C4-2B (cell line): ENCODE results near the gene CDYL.

Experiments used
- H3K27ac ChIP-seq: fragments of 450-650 bp; 2 replicates; pipeline ENCODE4 v1.5.1; 2017
- CTCF ChIP-seq: fragments of 450-650 bp; conservative IDR thresholded peaks from 2 replicates; pipeline ENCODE4 v1.5.1; 2017; ENCODE audit warnings: mild to moderate bottlenecking
- ZFX ChIP-seq: fragments of 450-650 bp; IDR thresholded peaks from 2 replicates; pipeline ENCODE4 v1.6.1; 2017

The CDYL gene

GRCh38 chr6:4903121-4903520 lies 126.9 kb downstream of the CDYL start:
- TF ChIP-seq ZFX (no peak), CTCF (no peak)
- H3K27ac ChIP-seq = no peak overlapping the region

GRCh38 chr6:4903751-4904370 lies 127.7 kb downstream of the CDYL start:
- H3K27ac ChIP-seq = no peak overlapping the region
- TF ChIP-seq CTCF (no peak), ZFX (no peak)

- TF ChIP-seq ZFX = no peak
- no peak for TF ChIP-seq CTCF
- no peak overlapping the region for H3K27ac ChIP-seq
Measured at GRCh38 chr6:4904461-4905025, 128.3 kb downstream of the CDYL start.

DNA sequence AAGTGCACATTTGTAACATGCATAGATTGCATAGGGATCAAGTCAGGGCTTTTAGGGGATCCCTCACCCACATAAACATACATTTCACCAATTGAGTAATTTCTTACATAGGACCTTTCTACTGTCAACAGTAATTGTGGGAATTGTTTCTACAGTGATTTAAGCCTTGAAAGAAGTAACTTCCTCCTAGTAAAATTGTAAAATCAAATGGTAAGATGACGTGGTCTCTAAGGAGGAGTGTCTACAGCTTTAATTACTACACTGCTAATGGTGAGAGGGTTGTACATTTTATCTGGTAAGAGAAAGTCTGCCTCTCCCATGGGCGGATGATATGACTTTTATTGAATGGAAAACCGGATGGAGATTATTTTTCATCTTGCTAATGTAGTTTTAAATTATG lies 129.6 kb downstream of the CDYL start:
- no peak overlapping the region for H3K27ac ChIP-seq
- TF ChIP-seq CTCF (no peak), ZFX (no peak)

GRCh38 chr6:4906293-4907276 lies 130.4 kb downstream of the CDYL start:
- TF ChIP-seq CTCF (no peak), ZFX (no peak)
- H3K27ac ChIP-seq = no peak overlapping the region

DNA sequence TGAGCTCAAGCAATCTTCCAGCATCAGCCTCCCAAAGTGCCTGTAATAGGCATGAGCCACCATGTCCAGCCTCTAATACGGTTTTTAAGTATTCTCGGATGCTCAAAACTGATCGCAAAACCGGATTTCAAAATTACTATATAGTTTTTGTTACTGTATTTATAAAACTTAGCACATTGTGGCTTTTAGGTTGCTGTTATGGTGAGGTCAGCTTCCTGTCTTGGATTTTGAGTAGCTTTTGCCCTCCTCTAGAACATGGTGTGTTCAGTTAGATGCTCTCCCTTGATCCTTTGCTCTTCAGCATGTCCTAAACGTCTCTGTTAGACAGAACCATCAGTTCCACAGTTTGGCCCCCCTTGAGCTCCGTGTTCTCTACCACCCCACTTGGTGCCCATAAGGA lies 131.4 kb downstream of the CDYL start:
- no peak overlapping the region for H3K27ac ChIP-seq
- no peak for TF ChIP-seq CTCF
- no peak for TF ChIP-seq ZFX

DNA sequence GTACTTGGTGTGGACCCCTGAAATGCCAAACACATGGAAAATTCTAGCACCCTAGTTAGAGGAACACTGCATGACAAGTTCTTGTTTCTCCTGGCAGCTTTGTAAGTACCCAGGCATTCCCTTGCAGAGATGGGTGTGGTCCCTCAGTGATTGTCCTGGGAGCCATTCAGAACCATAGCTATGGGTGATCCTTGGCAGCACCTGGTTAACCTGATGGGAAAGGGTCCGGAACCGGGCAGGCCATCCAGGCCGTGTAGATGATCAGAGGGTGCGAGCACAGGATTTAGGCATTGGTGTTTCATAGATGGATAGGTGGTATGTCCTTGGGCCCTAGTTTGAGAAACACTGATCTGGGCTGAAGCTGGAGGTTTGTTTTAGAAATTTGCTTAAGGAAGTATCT lies 131.9 kb downstream of the CDYL start:
- H3K27ac ChIP-seq = no peak overlapping the region
- no peak for TF ChIP-seq CTCF
- TF ChIP-seq ZFX = no peak
